ENCODE data around the gene TMEM91. TPM values are rescaled to one million over a fixed set of nuclear protein-coding genes. Genes with fewer than 3 reads are reported as not detected.

Gene TMEM91
- total and polyA plus RNA-seq, 2 experiments from 2014 or later: 9.3 to 10.6 TPM

DNA sequence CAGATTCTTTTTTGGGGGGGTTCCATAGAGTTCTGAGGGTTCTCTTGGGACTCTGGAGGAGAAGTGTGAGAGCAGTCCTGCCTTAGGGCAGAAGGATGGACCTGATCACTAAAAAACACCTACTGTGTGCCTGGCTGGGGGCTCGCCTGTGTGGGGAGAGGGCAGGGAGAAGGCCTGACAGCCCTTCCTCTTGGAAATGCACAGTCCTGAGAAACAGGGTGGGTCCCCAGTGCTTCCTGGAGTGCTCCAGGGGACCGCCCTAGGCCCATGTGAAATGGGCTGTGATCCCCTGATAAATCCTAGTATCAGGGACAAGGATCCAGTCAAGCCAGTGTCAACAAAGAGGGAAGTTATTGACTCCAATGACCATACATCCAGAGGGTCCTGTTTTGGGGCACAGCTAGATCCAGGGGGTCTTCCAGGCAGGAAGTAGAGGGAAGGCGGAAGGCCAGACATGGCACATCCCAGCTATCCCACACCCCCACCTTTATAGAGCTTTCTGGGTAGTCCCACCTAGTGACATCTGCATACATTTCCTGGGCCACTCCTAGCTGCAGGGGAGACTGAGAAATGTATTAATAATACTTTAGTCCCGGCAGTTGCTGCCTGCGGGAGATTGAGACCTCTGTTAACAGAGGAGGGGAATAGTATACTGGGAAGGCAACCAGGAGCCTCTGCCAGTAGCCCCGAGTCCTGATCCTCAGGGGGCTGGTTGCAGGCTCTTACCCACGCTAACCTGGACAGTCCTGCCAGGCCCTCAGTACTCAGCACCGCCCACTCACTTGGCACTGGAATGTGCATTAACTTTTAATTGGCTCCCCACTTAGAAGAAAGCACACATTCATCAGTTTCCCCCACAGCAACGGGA lies 35.0 kb downstream of the TMEM91 start:
- Histone ChIP-seq H3K27me3 (ENCODE audit: insufficient read depth) (no peaks in the 10 kb centered on the region), H3K79me2 (replicated peaks; ENCODE audit: insufficient read depth) (no peaks in the 10 kb centered on the region), H3K27ac (ENCODE audit: low read depth) (no peak overlapping the region), H3K9me2 (ENCODE audit: insufficient read depth) (no peaks in the 10 kb centered on the region), H2AFZ (no peak overlapping the region), H3F3A (replicated peaks; ENCODE audit: low read depth) (peaks cover 7% of the 10 kb centered on the region; the same call in 1 of the 2 replicates), H3K36me3 (ENCODE audit: insufficient read depth) (no peaks in the 10 kb centered on the region), H3K4me3 (no peak overlapping the region), H3K4me1 (ENCODE audit: insufficient read depth) (no peaks in the 10 kb centered on the region), H4K20me1 (replicated peaks; ENCODE audit: insufficient read depth) (no peaks in the 10 kb centered on the region), H3K4me2 (no peak overlapping the region)
- no peak for ATAC-seq
- H3K4me3 Mint-ChIP-seq: no peak overlapping the region
- H3K27me3 Mint-ChIP-seq (ENCODE audit: insufficient read depth, low read depth, poor library complexity): peaks cover 10% of the 10 kb centered on the region
- H3K27ac Mint-ChIP-seq: no peak overlapping the region
- TF ChIP-seq POLR2AphosphoS5 (IDR thresholded peaks at IDR 0.05; ENCODE audit: low read depth) (no peak), EZH2 (IDR thresholded peaks at IDR 0.05; ENCODE audit: low read depth, unreplicated experiment) (no peak), ZNF114 (CRISPR knock-in tag; IDR thresholded peaks at IDR 0.05) (no peak), NANOG (IDR thresholded peaks at IDR 0.05; ENCODE audit: borderline replicate concordance) (no peak), STAT1 (IDR thresholded peaks at IDR 0.05; ENCODE audit: unreplicated experiment) (no peak), CREB1 (CRISPR knock-in tag; IDR thresholded peaks at IDR 0.05; ENCODE audit: low read depth) (no peak), ETS1 (IDR thresholded peaks at IDR 0.05) (no peak), ZNF462 (CRISPR knock-in tag; IDR thresholded peaks at IDR 0.05) (no peak), ZNF331 (CRISPR knock-in tag; IDR thresholded peaks at IDR 0.05; ENCODE audit: low read depth) (no peak), JUNB (IDR thresholded peaks at IDR 0.05; ENCODE audit: unreplicated experiment) (no peak), EZH2phosphoT487 (IDR thresholded peaks at IDR 0.05; ENCODE audit: unreplicated experiment) (no peak)
- TF ChIP-seq, protein P1, sequence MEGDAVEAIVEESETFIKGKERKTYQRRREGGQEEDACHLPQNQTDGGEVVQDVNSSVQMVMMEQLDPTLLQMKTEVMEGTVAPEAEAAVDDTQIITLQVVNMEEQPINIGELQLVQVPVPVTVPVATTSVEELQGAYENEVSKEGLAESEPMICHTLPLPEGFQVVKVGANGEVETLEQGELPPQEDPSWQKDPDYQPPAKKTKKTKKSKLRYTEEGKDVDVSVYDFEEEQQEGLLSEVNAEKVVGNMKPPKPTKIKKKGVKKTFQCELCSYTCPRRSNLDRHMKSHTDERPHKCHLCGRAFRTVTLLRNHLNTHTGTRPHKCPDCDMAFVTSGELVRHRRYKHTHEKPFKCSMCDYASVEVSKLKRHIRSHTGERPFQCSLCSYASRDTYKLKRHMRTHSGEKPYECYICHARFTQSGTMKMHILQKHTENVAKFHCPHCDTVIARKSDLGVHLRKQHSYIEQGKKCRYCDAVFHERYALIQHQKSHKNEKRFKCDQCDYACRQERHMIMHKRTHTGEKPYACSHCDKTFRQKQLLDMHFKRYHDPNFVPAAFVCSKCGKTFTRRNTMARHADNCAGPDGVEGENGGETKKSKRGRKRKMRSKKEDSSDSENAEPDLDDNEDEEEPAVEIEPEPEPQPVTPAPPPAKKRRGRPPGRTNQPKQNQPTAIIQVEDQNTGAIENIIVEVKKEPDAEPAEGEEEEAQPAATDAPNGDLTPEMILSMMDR (conservative IDR thresholded peaks at IDR 0.05; ENCODE audit: low read depth in 2 of 2): no peak
- TF ChIP-seq, protein P2, sequence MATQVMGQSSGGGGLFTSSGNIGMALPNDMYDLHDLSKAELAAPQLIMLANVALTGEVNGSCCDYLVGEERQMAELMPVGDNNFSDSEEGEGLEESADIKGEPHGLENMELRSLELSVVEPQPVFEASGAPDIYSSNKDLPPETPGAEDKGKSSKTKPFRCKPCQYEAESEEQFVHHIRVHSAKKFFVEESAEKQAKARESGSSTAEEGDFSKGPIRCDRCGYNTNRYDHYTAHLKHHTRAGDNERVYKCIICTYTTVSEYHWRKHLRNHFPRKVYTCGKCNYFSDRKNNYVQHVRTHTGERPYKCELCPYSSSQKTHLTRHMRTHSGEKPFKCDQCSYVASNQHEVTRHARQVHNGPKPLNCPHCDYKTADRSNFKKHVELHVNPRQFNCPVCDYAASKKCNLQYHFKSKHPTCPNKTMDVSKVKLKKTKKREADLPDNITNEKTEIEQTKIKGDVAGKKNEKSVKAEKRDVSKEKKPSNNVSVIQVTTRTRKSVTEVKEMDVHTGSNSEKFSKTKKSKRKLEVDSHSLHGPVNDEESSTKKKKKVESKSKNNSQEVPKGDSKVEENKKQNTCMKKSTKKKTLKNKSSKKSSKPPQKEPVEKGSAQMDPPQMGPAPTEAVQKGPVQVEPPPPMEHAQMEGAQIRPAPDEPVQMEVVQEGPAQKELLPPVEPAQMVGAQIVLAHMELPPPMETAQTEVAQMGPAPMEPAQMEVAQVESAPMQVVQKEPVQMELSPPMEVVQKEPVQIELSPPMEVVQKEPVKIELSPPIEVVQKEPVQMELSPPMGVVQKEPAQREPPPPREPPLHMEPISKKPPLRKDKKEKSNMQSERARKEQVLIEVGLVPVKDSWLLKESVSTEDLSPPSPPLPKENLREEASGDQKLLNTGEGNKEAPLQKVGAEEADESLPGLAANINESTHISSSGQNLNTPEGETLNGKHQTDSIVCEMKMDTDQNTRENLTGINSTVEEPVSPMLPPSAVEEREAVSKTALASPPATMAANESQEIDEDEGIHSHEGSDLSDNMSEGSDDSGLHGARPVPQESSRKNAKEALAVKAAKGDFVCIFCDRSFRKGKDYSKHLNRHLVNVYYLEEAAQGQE (IDR thresholded peaks at IDR 0.05; ENCODE audit: unreplicated experiment): no peak
- no peak for DNase-seq (ENCODE audit: low spot score)
- H3K36me3 Mint-ChIP-seq (ENCODE audit: low read depth): peaks cover 7% of the 10 kb centered on the region; the same call in 2 of the 3 replicates
- peaks cover 8% of the 10 kb centered on the region for H3K4me1 Mint-ChIP-seq
- no peaks in the 10 kb centered on the region for H3K9me3 Mint-ChIP-seq

All from GM23338 (cell line).